HepG2 (cell line): ENCODE data around the gene WASHC4. TPM values are rescaled to one million over a fixed set of nuclear protein-coding genes. Genes with fewer than 3 reads are reported as not detected.

ENCODE experiments used
- ATAC-seq: fragments of 200-7000 bp; cut with Tn5 transposase; 3 replicates; pipeline ENCODE4 v1.9.1; 2020; ENCODE audit warnings: mild to moderate bottlenecking, moderate library complexity
- BruUV-seq: library from RNA; stranded (reverse); fragments of 400-500 nt; replicated peaks from 2 replicates; lab custom pipeline; 2021; lab: Mats Ljungman, UMichigan
- CTCF ChIA-PET: fragments of 300-600 bp; formaldehyde crosslinking; extraction: SDS; loops from one replicate; lab custom pipeline; 2021; ENCODE audit warnings: low total read pairs, inconsistent platforms, low intra/inter-chr PET ratio; lab: Yijun Ruan, JAX
- POLR2A ChIA-PET: fragments of 350-600 bp; sonication (Branson Sonifier 250); formaldehyde crosslinking; loops from one replicate; lab custom pipeline; 2020; ENCODE audit warnings: antibody characterized with exemption, inconsistent platforms; lab: Yijun Ruan, JAX
- DNase-seq: peaks from one replicate; pipeline ENCODE4 v3.0.0-alpha.2; 2015; ENCODE audit warnings: low spot score
- FAIRE-seq: peaks from 3 replicates; lab custom pipeline; 2011; peaks lifted over from hg19 to GRCh38; lab: Jason Lieb, UNC
- H2AFZ ChIP-seq: one replicate; pipeline ENCODE4 v1.6.1; 2011; ENCODE audit warnings: low read length, inconsistent platforms
- H3K27ac ChIP-seq: fragments of 300-600 bp; 3 replicates; pipeline ENCODE4 v1.8.0; 2011; ENCODE audit warnings: mixed run types, mild to moderate bottlenecking, mixed read lengths, low read length, inconsistent platforms; ENCODE audit not compliant: insufficient read depth; ENCODE audit errors: extremely low read length
- H3K27me3 ChIP-seq, 2 experiments: fragments of 200-600 bp in 1 of 2; 2 replicates in 1 of 2; 3 replicates in 1 of 2; pipeline versions ENCODE4 v1.6.0 to v1.8.0; 2011; ENCODE audit warnings: low read length in 2 of 2, mild to moderate bottlenecking in 2 of 2, moderate library complexity in 2 of 2, inconsistent platforms in 1 of 2; ENCODE audit not compliant: insufficient read depth in 2 of 2, control insufficient read depth in 1 of 2
- H3K36me3 ChIP-seq, 2 experiments: fragments of 200-600 bp in 1 of 2; replicated peaks in 1 of 2; 2 replicates in 1 of 2; 3 replicates in 1 of 2; pipeline versions ENCODE4 v1.5.1 to v1.8.0; 2011; ENCODE audit warnings: low read length in 2 of 2, inconsistent platforms in 1 of 2; ENCODE audit not compliant: insufficient read depth in 2 of 2, control insufficient read depth in 1 of 2
- H3K4me1 ChIP-seq: 2 replicates; pipeline ENCODE4 v1.5.1; 2012; ENCODE audit warnings: low read length, inconsistent platforms; ENCODE audit not compliant: insufficient read depth
- H3K4me2 ChIP-seq: 2 replicates; pipeline ENCODE4 v1.6.0; 2011; ENCODE audit warnings: low read depth, low read length, inconsistent platforms
- H3K4me3 ChIP-seq, 3 experiments: fragments of 200-600 bp in 1 of 3; sonication (generic), shearing (Covaris generic) in 1 of 3; replicated peaks in 1 of 3; 2 replicates each; pipeline ENCODE4 v1.5.1; 2011 to 2016; ENCODE audit warnings: low read length in 3 of 3, inconsistent platforms in 2 of 3, low read depth in 2 of 3, mild to moderate bottlenecking in 2 of 3, control low read depth in 1 of 3, mixed read lengths in 1 of 3; ENCODE audit not compliant: insufficient read depth in 1 of 3
- H3K79me2 ChIP-seq: one replicate; pipeline ENCODE4 v1.6.1; 2011; ENCODE audit warnings: low read length, inconsistent platforms; ENCODE audit not compliant: insufficient read depth
- H3K9ac ChIP-seq: 2 replicates; pipeline ENCODE4 v1.6.0; 2011; ENCODE audit warnings: mild to moderate bottlenecking, low read depth, low read length, inconsistent platforms; ENCODE audit not compliant: insufficient read depth
- H3K9me3 ChIP-seq: 2 replicates; pipeline ENCODE4 v1.5.1; 2012; ENCODE audit warnings: mild to moderate bottlenecking, low read length
- H4K20me1 ChIP-seq: 2 replicates; pipeline ENCODE4 v1.6.0; 2011; ENCODE audit warnings: inconsistent platforms, mild to moderate bottlenecking, low read length, moderate library complexity; ENCODE audit not compliant: insufficient read depth
- ATF2 ChIP-seq: sonication (generic); formaldehyde crosslinking; IDR thresholded peaks from 2 replicates; pipeline ENCODE4 v1.4.0; 2020; ENCODE audit warnings: missing genetic modification reagents
- HNF1B ChIP-seq: sonication (generic); formaldehyde crosslinking; IDR thresholded peaks from 2 replicates; pipeline ENCODE4 v1.5.1; 2020; ENCODE audit warnings: mild to moderate bottlenecking, moderate library complexity, missing genetic modification reagents
- KLF12 ChIP-seq: sonication (generic); formaldehyde crosslinking; IDR thresholded peaks from 2 replicates; pipeline ENCODE4 v1.4.0; 2020; ENCODE audit warnings: missing genetic modification reagents, borderline replicate concordance
- KLF15 ChIP-seq: sonication (generic); formaldehyde crosslinking; IDR thresholded peaks from 2 replicates; pipeline ENCODE4 v1.8.1; 2023; ENCODE audit warnings: borderline replicate concordance, mild to moderate bottlenecking, inconsistent platforms, missing genetic modification reagents, mixed read lengths
- MTF2 ChIP-seq: sonication (generic); formaldehyde crosslinking; IDR thresholded peaks from 2 replicates; pipeline ENCODE4 v1.5.0; 2020; ENCODE audit warnings: missing genetic modification reagents, borderline replicate concordance
- RFXANK ChIP-seq: IDR thresholded peaks from 2 replicates; pipeline ENCODE4 v1.6.1; 2016
- ZBTB21 ChIP-seq: sonication (generic); formaldehyde crosslinking; IDR thresholded peaks from 2 replicates; pipeline ENCODE4 v1.4.0; 2020; ENCODE audit warnings: missing genetic modification reagents
- ZNF18 ChIP-seq: sonication (generic); formaldehyde crosslinking; IDR thresholded peaks from 2 replicates; pipeline ENCODE4 v1.8.0; 2022; ENCODE audit warnings: mild to moderate bottlenecking, missing genetic modification reagents; ENCODE audit not compliant: insufficient replicate concordance
- ZNF205 ChIP-seq: IDR thresholded peaks from 2 replicates; pipeline ENCODE4 v1.6.1; 2018; ENCODE audit warnings: missing biosample characterization, missing genetic modification reagents
- ZNF407 ChIP-seq: sonication (generic); formaldehyde crosslinking; IDR thresholded peaks from one replicate; pipeline ENCODE4 v1.5.1; 2020; ENCODE audit warnings: mild to moderate bottlenecking, missing genetic modification reagents; ENCODE audit errors: not compliant biosample characterization
- ZNF598 ChIP-seq: sonication (generic); formaldehyde crosslinking; IDR thresholded peaks from 2 replicates; pipeline ENCODE4 v1.5.1; 2020; ENCODE audit warnings: mild to moderate bottlenecking, missing genetic modification reagents, borderline replicate concordance
- ZNF781 ChIP-seq: sonication (generic); formaldehyde crosslinking; IDR thresholded peaks from 2 replicates; pipeline ENCODE4 v1.5.1; 2020; ENCODE audit warnings: borderline replicate concordance, mild to moderate bottlenecking, missing genetic modification reagents; ENCODE audit errors: not compliant biosample characterization
- WGBS: methylation state at CpG from one replicate; pipeline ENCODE4 v1.1.6; 2017; ENCODE audit warnings: low lambda C conversion rate; 5-methylcytosine and 5-hydroxymethylcytosine counted together
- in situ Hi-C: cut with HindIII; loops from 2 replicates; pipeline ENCODE4 v1.10.0; 2017; ENCODE audit warnings: low pct_unique_long_range_greater_than_20kb; ENCODE audit not compliant: extremely low pct_ligation_motif_present
- intact Hi-C: fragments of 100-400 bp; cut with micrococcal nuclease; formaldehyde crosslinking; loops from one replicate; pipeline ENCODE4 v1.10.0; 2022; ENCODE audit not compliant: unreplicated experiment
- polyA plus RNA-seq, 8 experiments: library from polyadenylated mRNA; depleted of rRNA in 3 of 8; stranded (reverse) in 7 of 8; unstranded in 1 of 8; fragments of >200 nt; fragmentation: Illumina TruSeq in 4 of 8; extraction: Trizol in 4 of 8; gene quantifications; 2 replicates each; pipeline versions ENCODE4 v1.2.1 to v1.2.3, GENCODE V29; 2011 to 2016; ENCODE audit warnings: low read depth in 4 of 8, missing spikeins in 1 of 8, mixed read lengths in 1 of 8; ENCODE audit not compliant: insufficient read depth in 1 of 8
- total RNA-seq, 5 experiments: library from RNA; depleted of rRNA; stranded (reverse); fragments of >200 nt; fragmentation: Illumina TruSeq; extraction: Trizol; gene quantifications; 2 replicates each; pipeline ENCODE4 v1.2.3, GENCODE V29; 2016; ENCODE audit warnings: low read depth in 1 of 5

Gene WASHC4
- total and polyA plus RNA-seq, 2 of the 13 experiments (the other 11 are each of a cell fraction or from before 2014, with no cell fraction given), result 21.0 to 36.3 TPM

- Histone ChIP-seq H4K20me1 (no peaks in the 10 kb centered on the region), H3K9ac (no peak overlapping the region), H2AFZ (no peak overlapping the region), H3K4me1 (no peaks in the 10 kb centered on the region), H3K79me2 (no peaks in the 10 kb centered on the region), H3K9me3 (no peaks in the 10 kb centered on the region), H3K4me3 (no peak overlapping the region), H3K27ac (no peak overlapping the region), H3K36me3 (peaks cover 8 to 48% of the 10 kb centered on the region in 2 experiments), H3K4me2 (no peak overlapping the region), H3K27me3 (no peaks in the 10 kb centered on the region)
- in situ Hi-C loops, result no loop called here
- BruUV-seq, result no TSS peak
- ChIA-PET CTCF (no interaction called here), POLR2A (no interaction called here)
- FAIRE-seq, result no peak
- intact Hi-C loops, result no loop called here
- WGBS, result 98% methylated on average over 2 of the region's 2 CpGs
- DNase-seq, result no peak
- no peak for ATAC-seq
- no peak for TF ChIP-seq KLF15 (CRISPR knock-in tag)
- no peak for TF ChIP-seq MTF2 (CRISPR knock-in tag)
- no peak for TF ChIP-seq KLF12 (CRISPR knock-in tag)
- no peak for TF ChIP-seq ZNF205 (CRISPR knock-in tag)
- TF ChIP-seq HNF1B (CRISPR knock-in tag), result no peak
- no peak for TF ChIP-seq ZBTB21 (CRISPR knock-in tag)
- no peak for TF ChIP-seq ZNF781 (CRISPR knock-in tag)
- no peak for TF ChIP-seq ZNF407 (CRISPR knock-in tag)
- no peak for TF ChIP-seq ZNF18
- TF ChIP-seq ATF2 (CRISPR knock-in tag), result no peak
- TF ChIP-seq RFXANK (CRISPR knock-in tag), result no peak
- no peak for TF ChIP-seq ZNF598
These were observed 56.5 kb downstream of the WASHC4 start for GRCh38 chr12:105164068-105164467.
